Neural cell (in vitro differentiated cells): ENCODE measurements around the gene BMP7. TPM values are rescaled to one million over a fixed set of nuclear protein-coding genes. Genes with fewer than 3 reads are reported as not detected.

Source experiments
- H2AFZ ChIP-seq: fragments of 200-600, 300-800 bp; sonication (generic), shearing (Covaris generic); 2 replicates; pipeline ENCODE4 v1.6.0; 2014; ENCODE audit warnings: low read depth, mild to moderate bottlenecking, antibody characterized with exemption, low read length, moderate library complexity
- H3F3A ChIP-seq: fragments of 200-600 bp; shearing (Covaris generic); 2 replicates; pipeline ENCODE4 v1.6.1; 2016; ENCODE audit warnings: mild to moderate bottlenecking, moderate library complexity, mixed read lengths, antibody characterized with exemption, low read length; ENCODE audit not compliant: insufficient read depth, poor library complexity, severe bottlenecking
- H3K27ac ChIP-seq: fragments of 200-600, 300-800 bp; sonication (generic), shearing (Covaris generic); 2 replicates; pipeline ENCODE4 v1.5.1; 2014; ENCODE audit warnings: mild to moderate bottlenecking, low read length, moderate library complexity
- H3K27me3 ChIP-seq: fragments of 300-800, 200-600 bp; sonication (generic), shearing (Covaris generic); 2 replicates; pipeline ENCODE4 v1.6.0; 2014; ENCODE audit warnings: mild to moderate bottlenecking, low read depth, low read length, moderate library complexity; ENCODE audit not compliant: insufficient read depth
- H3K36me3 ChIP-seq: fragments of 300-800, 200-600 bp; sonication (generic), shearing (Covaris generic); 2 replicates; pipeline ENCODE4 v1.5.1; 2014; ENCODE audit warnings: mild to moderate bottlenecking, antibody characterized with exemption, low read length, moderate library complexity; ENCODE audit not compliant: insufficient read depth
- H3K4me2 ChIP-seq: fragments of 300-800, 200-600 bp; sonication (generic), shearing (Covaris generic); 2 replicates; pipeline ENCODE4 v1.6.0; 2014; ENCODE audit warnings: mild to moderate bottlenecking, low read length
- H3K4me3 ChIP-seq: fragments of 300-800, 200-600 bp; sonication (generic), shearing (Covaris generic); 2 replicates; pipeline ENCODE4 v1.5.1; 2014; ENCODE audit warnings: mild to moderate bottlenecking, low read length, moderate library complexity
- H3K79me2 ChIP-seq: fragments of 200-600 bp; shearing (Covaris generic); replicated peaks from 2 replicates; pipeline ENCODE4 v1.6.0; 2014; ENCODE audit warnings: mild to moderate bottlenecking, low read length, moderate library complexity; ENCODE audit not compliant: insufficient read depth
- H3K9ac ChIP-seq: fragments of 300-800, 200-600 bp; sonication (generic), shearing (Covaris generic); 2 replicates; pipeline ENCODE4 v1.6.1; 2016; ENCODE audit warnings: mild to moderate bottlenecking, low read length, mixed read lengths
- H3K9me2 ChIP-seq: fragments of 200-600 bp; shearing (Covaris generic); 2 replicates; pipeline ENCODE4 v1.6.1; 2016; ENCODE audit warnings: mild to moderate bottlenecking, low read length, mixed read lengths; ENCODE audit not compliant: insufficient read depth
- H3K9me3 ChIP-seq: fragments of 200-600, 300-800 bp; sonication (generic), shearing (Covaris generic); 2 replicates; pipeline ENCODE4 v1.6.1; 2016; ENCODE audit warnings: mild to moderate bottlenecking, mixed run types, low read length, moderate library complexity, mixed read lengths
- H4K20me1 ChIP-seq: fragments of 200-600 bp; shearing (Covaris generic); 2 replicates; pipeline ENCODE4 v1.6.1; 2016; ENCODE audit warnings: mild to moderate bottlenecking, mixed run types; ENCODE audit not compliant: insufficient read depth
- CTCF ChIP-seq: fragments of 450-650 bp; IDR thresholded peaks from 2 replicates; pipeline ENCODE4 v1.5.1; 2014; ENCODE audit warnings: antibody characterized with exemption, mild to moderate bottlenecking, moderate library complexity; ENCODE audit not compliant: poor library complexity, severe bottlenecking
- EP300 ChIP-seq: fragments of 450-650 bp; conservative IDR thresholded peaks from 2 replicates; pipeline ENCODE4 v1.6.1; 2014; ENCODE audit warnings: antibody characterized with exemption, mild to moderate bottlenecking, moderate library complexity; ENCODE audit not compliant: poor library complexity, severe bottlenecking
- EZH2 ChIP-seq: fragments of 200-600, 300-800 bp; shearing (Covaris generic), sonication (generic); IDR thresholded peaks from 2 replicates; pipeline ENCODE4 v1.6.1; 2014; ENCODE audit warnings: antibody characterized with exemption, low read length, borderline replicate concordance, mild to moderate bottlenecking; ENCODE audit not compliant: insufficient read depth, poor library complexity, severe bottlenecking
- MXI1 ChIP-seq: fragments of 450-650 bp; conservative IDR thresholded peaks from 2 replicates; pipeline ENCODE4 v1.6.1; 2014; ENCODE audit warnings: antibody characterized with exemption, mild to moderate bottlenecking; ENCODE audit not compliant: poor library complexity, severe bottlenecking
- POLR2AphosphoS5 ChIP-seq: IDR thresholded peaks from 2 replicates; pipeline ENCODE4 v1.6.1; 2012
- RAD21 ChIP-seq: fragments of 450-650 bp; conservative IDR thresholded peaks from 2 replicates; pipeline ENCODE4 v1.6.1; 2014; ENCODE audit warnings: antibody characterized with exemption, mild to moderate bottlenecking, moderate library complexity
- SMC3 ChIP-seq: fragments of 450-650 bp; conservative IDR thresholded peaks from 2 replicates; pipeline ENCODE4 v1.6.1; 2014; ENCODE audit warnings: antibody characterized with exemption, mild to moderate bottlenecking, moderate library complexity; ENCODE audit not compliant: poor library complexity
- TAF1 ChIP-seq: IDR thresholded peaks from 2 replicates; pipeline ENCODE4 v1.6.1; 2012; ENCODE audit warnings: low read depth
- polyA plus RNA-seq: library from polyadenylated mRNA; depleted of rRNA; stranded (reverse); fragments of >200 nt; gene quantifications from 2 replicates; pipeline ENCODE4 v1.2.3, GENCODE V29; 2014
- TF ChIP-seq, protein P1 (sequence below): IDR thresholded peaks from 2 replicates; pipeline ENCODE4 v1.6.1; 2012; ENCODE audit warnings: borderline replicate concordance

BMP7 gene
- polyA plus RNA-seq, 1 donor from 2014 or later: 3.6 TPM

GRCh38 chr20:57153238-57153905 lies 113.1 kb downstream of the BMP7 start:
- no peaks in the 10 kb centered on the region for H4K20me1 ChIP-seq
- H3K36me3 ChIP-seq: no peaks in the 10 kb centered on the region
- no peaks in the 10 kb centered on the region for H3K9me3 ChIP-seq
- H3K4me2 ChIP-seq: no peak overlapping the region
- no peak overlapping the region for H2AFZ ChIP-seq
- no peak overlapping the region for H3K9ac ChIP-seq
- TF ChIP-seq CTCF (no peak), EZH2 (no peak), TAF1 (no peak)
- TF ChIP-seq, protein P1, sequence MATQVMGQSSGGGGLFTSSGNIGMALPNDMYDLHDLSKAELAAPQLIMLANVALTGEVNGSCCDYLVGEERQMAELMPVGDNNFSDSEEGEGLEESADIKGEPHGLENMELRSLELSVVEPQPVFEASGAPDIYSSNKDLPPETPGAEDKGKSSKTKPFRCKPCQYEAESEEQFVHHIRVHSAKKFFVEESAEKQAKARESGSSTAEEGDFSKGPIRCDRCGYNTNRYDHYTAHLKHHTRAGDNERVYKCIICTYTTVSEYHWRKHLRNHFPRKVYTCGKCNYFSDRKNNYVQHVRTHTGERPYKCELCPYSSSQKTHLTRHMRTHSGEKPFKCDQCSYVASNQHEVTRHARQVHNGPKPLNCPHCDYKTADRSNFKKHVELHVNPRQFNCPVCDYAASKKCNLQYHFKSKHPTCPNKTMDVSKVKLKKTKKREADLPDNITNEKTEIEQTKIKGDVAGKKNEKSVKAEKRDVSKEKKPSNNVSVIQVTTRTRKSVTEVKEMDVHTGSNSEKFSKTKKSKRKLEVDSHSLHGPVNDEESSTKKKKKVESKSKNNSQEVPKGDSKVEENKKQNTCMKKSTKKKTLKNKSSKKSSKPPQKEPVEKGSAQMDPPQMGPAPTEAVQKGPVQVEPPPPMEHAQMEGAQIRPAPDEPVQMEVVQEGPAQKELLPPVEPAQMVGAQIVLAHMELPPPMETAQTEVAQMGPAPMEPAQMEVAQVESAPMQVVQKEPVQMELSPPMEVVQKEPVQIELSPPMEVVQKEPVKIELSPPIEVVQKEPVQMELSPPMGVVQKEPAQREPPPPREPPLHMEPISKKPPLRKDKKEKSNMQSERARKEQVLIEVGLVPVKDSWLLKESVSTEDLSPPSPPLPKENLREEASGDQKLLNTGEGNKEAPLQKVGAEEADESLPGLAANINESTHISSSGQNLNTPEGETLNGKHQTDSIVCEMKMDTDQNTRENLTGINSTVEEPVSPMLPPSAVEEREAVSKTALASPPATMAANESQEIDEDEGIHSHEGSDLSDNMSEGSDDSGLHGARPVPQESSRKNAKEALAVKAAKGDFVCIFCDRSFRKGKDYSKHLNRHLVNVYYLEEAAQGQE: no peak
- no peak overlapping the region for H3K27ac ChIP-seq
- H3K9me2 ChIP-seq: no peaks in the 10 kb centered on the region
- H3K4me3 ChIP-seq: no peak overlapping the region
- H3K27me3 ChIP-seq: no peaks in the 10 kb centered on the region
- H3F3A ChIP-seq: no peaks in the 10 kb centered on the region
- H3K79me2 ChIP-seq: no peaks in the 10 kb centered on the region

- TF ChIP-seq CTCF (no peak), MXI1 (no peak), POLR2AphosphoS5 (no peak), SMC3 (no peak), EZH2 (no peak), EP300 (no peak), TAF1 (no peak), RAD21 (no peak)
- TF ChIP-seq, protein P1: no peak
- no peaks in the 10 kb centered on the region for H3K9me2 ChIP-seq
- H3K27ac ChIP-seq: no peak overlapping the region
- no peak overlapping the region for H3K9ac ChIP-seq
- H3K9me3 ChIP-seq: no peaks in the 10 kb centered on the region
- H3K79me2 ChIP-seq: no peaks in the 10 kb centered on the region
- H3K36me3 ChIP-seq: no peaks in the 10 kb centered on the region
- H3K4me3 ChIP-seq: no peak overlapping the region
- no peaks in the 10 kb centered on the region for H3F3A ChIP-seq
- H3K27me3 ChIP-seq: no peaks in the 10 kb centered on the region
- H4K20me1 ChIP-seq: no peaks in the 10 kb centered on the region
- no peak overlapping the region for H2AFZ ChIP-seq
- H3K4me2 ChIP-seq: no peak overlapping the region
Measured at GRCh38 chr20:57152557-57152956, 113.9 kb downstream of the BMP7 start.
